A549 (cell line): Measurements from ENCODE around the gene TCERG1L.

ENCODE experiments used
- CHD4 ChIP-seq: fragments of 200-600 bp; sonication (generic); IDR thresholded peaks from 2 replicates; pipeline ENCODE4 v1.6.1; 2016; ENCODE audit warnings: antibody characterized with exemption, mild to moderate bottlenecking, borderline replicate concordance
- CTCF ChIP-seq: fragments of >200 bp; sonication (Bioruptor Twin); formaldehyde crosslinking; IDR thresholded peaks from 3 replicates; pipeline ENCODE4 v1.5.1; 2016
- E2F6 ChIP-seq: IDR thresholded peaks from 2 replicates; pipeline ENCODE4 v1.6.1; 2012; ENCODE audit warnings: low read depth, borderline replicate concordance
- EP300 ChIP-seq, 2 experiments: fragments of >200 bp; sonication (Bioruptor Twin); formaldehyde crosslinking; IDR thresholded peaks; 2 replicates in 1 of 2; 3 replicates in 1 of 2; pipeline ENCODE4 v1.6.1; 2016 to 2017
- HDAC2 ChIP-seq: fragments of 200-600 bp; sonication (generic); IDR thresholded peaks from 2 replicates; pipeline ENCODE4 v1.6.1; 2016
- USF2 ChIP-seq: fragments of 450-650 bp; IDR thresholded peaks from 2 replicates; pipeline ENCODE4 v1.6.1; 2014; ENCODE audit warnings: antibody characterized with exemption

GRCh38 chr10:131087464-131088215 lies 223.9 kb downstream of the TCERG1L start:
- TF ChIP-seq E2F6, result no peak
- TF ChIP-seq CHD4, result no peak
- no peak for TF ChIP-seq EP300 (IDR thresholded peaks at IDR 0.05)
- no peak for TF ChIP-seq CTCF
- TF ChIP-seq USF2, result no peak
- no peak for TF ChIP-seq HDAC2
